Testis (tissue), 3 donors: ENCODE data around the gene MPHOSPH9. TPM values are rescaled to one million over a fixed set of nuclear protein-coding genes. Genes with fewer than 3 reads are reported as not detected.

Experiments used
- DNase-seq: peaks from one replicate; pipeline ENCODE4 v3.0.0-alpha.2; 2019
- H3K27ac ChIP-seq, 2 donors: fragments of 200-600 bp; sonication (generic); one replicate each; pipeline ENCODE4 v1.5.1; 2019
- H3K27me3 ChIP-seq: fragments of 200-600 bp; sonication (generic); one replicate; pipeline ENCODE4 v1.5.1; 2019
- H3K36me3 ChIP-seq: fragments of 200-600 bp; sonication (generic); one replicate; pipeline ENCODE4 v1.5.1; 2017; ENCODE audit warnings: low read depth; ENCODE audit errors: missing control alignments
- H3K4me1 ChIP-seq: fragments of 200-600 bp; sonication (generic); one replicate; pipeline ENCODE4 v1.5.1; 2019
- H3K4me3 ChIP-seq, 2 donors: fragments of 200-600 bp; sonication (generic); one replicate each; pipeline ENCODE4 v1.5.1; 2017 to 2019
- H3K9me3 ChIP-seq: fragments of 200-600 bp; sonication (generic); one replicate; pipeline ENCODE4 v1.5.1; 2017
- CTCF ChIP-seq, 3 experiments: fragments of 450-650 bp in 2 of 3; fragments of 200-600 bp in 1 of 3; sonication (generic) in 1 of 3; IDR thresholded peaks; one replicate each; pipeline ENCODE4 v1.5.1; 2016 to 2019; ENCODE audit warnings: antibody characterized with exemption in 3 of 3, mild to moderate bottlenecking in 2 of 3, moderate library complexity in 1 of 3
- POLR2A ChIP-seq: fragments of 450-650 bp; IDR thresholded peaks from one replicate; pipeline ENCODE4 v1.6.1; 2017; ENCODE audit warnings: antibody characterized with exemption, mild to moderate bottlenecking, moderate library complexity
- WGBS, 2 donors: methylation state at CpG; one replicate each; pipeline ENCODE4 v1.1.5; 2018; 5-methylcytosine and 5-hydroxymethylcytosine counted together
- intact Hi-C: fragments of 100-400 bp; cut with DNase I; formaldehyde crosslinking; loops from one replicate; pipeline ENCODE4 v1.15.1; 2023; ENCODE audit warnings: low total_unique reads
- polyA plus RNA-seq: library from polyadenylated mRNA; stranded (reverse); fragments of 350-450 nt; fragmentation: Illumina TruSeq; extraction: RNeasy Lipid Tissue Mini Kit (QIAGEN cat#74804); gene quantifications from one replicate; pipeline ENCODE4 v1.2.3, GENCODE V29; 2014; ENCODE audit warnings: low read depth, low replicate concordance; ENCODE audit not compliant: insufficient read depth
- total RNA-seq, 2 donors: library from RNA; depleted of rRNA; stranded (reverse); fragments of >200 nt; gene quantifications; one replicate each; pipeline ENCODE4 v1.2.3, GENCODE V29; 2016

Gene MPHOSPH9
- total and polyA plus RNA-seq, 3 donors from 2014 or later, result 28.8 to 81.1 (median 60.3) TPM

DNA sequence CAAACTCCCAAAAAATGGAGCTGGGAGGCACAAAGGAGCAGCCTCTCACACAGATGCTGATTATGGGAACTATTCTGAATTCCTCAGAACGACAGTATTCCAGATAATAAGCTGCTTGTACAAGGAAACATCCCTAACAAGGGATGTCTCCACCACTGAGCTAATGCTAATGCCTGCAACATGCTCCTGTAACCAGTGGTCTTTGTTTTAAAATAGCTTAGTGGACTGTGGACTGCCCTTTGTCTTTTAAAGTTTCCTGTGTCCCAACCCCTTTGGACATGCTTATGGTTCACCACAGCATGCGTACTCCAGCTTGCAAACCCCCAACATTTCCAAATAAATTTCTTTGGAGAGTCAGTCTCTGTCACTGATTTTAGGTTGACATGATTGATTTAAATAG is 65.6 kb downstream of the MPHOSPH9 start:
- DNase-seq, result no peak
- Histone ChIP-seq H3K36me3 (no peaks in the 10 kb centered on the region), H3K27me3 (no peaks in the 10 kb centered on the region), H3K27ac (no peak overlapping the region), H3K4me1 (no peaks in the 10 kb centered on the region), H3K9me3 (no peaks in the 10 kb centered on the region), H3K4me3 (no peak overlapping the region)
- intact Hi-C loops, result no loop called here
- 47 to 50% methylated on average over 2 of the region's 2 CpGs for WGBS, 2 donors
- TF ChIP-seq CTCF (IDR thresholded peaks at IDR 0.05) (no peak), POLR2A (no peak)

GRCh38 chr12:123165537-123165936 is 67.4 kb downstream of the MPHOSPH9 start:
- 93 to 97% methylated on average over 4 of the region's 4 CpGs for WGBS, 2 donors
- H3K9me3 ChIP-seq, result no peaks in the 10 kb centered on the region
- TF ChIP-seq CTCF (IDR thresholded peaks at IDR 0.05), result no peak
- TF ChIP-seq POLR2A, result no peak
- no peaks in the 10 kb centered on the region for H3K36me3 ChIP-seq
- H3K27me3 ChIP-seq, result no peaks in the 10 kb centered on the region
- intact Hi-C loops, result no loop called here
- DNase-seq, result no peak
- H3K4me1 ChIP-seq, result no peaks in the 10 kb centered on the region
- no peak overlapping the region for H3K27ac ChIP-seq
- no peak overlapping the region for H3K4me3 ChIP-seq

DNA sequence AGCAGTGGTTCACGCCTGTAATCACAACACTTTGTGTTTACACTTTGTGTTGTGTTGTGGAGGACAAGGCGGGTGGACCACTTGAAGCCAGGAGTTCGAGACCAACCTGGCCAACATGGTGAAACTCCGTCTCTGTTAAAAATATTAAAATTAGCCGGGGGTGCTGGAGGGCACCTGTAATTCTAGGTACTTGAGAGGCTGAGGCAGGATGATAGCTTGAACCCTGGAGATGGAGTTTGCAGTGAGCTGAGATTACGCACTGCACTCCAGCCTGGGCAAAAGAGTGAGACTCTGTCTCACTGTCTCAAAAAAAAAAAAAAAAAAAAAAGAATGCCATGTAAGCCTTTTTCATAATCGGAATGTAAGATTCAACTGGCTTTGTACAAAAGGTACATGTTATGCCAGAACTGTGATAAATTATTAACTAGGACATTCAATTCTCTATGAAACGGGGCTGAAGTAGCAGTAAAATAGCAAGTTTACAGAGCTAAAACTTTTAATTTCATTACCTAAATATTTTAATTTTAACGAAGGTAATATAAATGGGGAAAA is 68.2 kb downstream of the MPHOSPH9 start:
- 81 to 86% methylated on average over 9 of the region's 9 CpGs for WGBS, 2 donors
- Histone ChIP-seq H3K4me3 (no peak overlapping the region), H3K4me1 (no peaks in the 10 kb centered on the region), H3K27ac (no peak overlapping the region), H3K36me3 (no peaks in the 10 kb centered on the region), H3K27me3 (no peaks in the 10 kb centered on the region), H3K9me3 (no peaks in the 10 kb centered on the region)
- intact Hi-C loops, result no loop called here
- TF ChIP-seq CTCF (IDR thresholded peaks at IDR 0.05) (no peak), POLR2A (no peak)
- no peak for DNase-seq

GRCh38 chr12:123164222-123164621 is 68.7 kb downstream of the MPHOSPH9 start:
- Histone ChIP-seq H3K4me1 (no peaks in the 10 kb centered on the region), H3K27me3 (no peaks in the 10 kb centered on the region), H3K4me3 (no peak overlapping the region), H3K36me3 (no peaks in the 10 kb centered on the region), H3K9me3 (no peaks in the 10 kb centered on the region), H3K27ac (no peak overlapping the region)
- no peak for DNase-seq
- 94 to 98% methylated on average over 3 of the region's 3 CpGs for WGBS, 2 donors
- TF ChIP-seq CTCF (IDR thresholded peaks at IDR 0.05), result no peak
- no peak for TF ChIP-seq POLR2A
- intact Hi-C loops, result no loop called here

DNA sequence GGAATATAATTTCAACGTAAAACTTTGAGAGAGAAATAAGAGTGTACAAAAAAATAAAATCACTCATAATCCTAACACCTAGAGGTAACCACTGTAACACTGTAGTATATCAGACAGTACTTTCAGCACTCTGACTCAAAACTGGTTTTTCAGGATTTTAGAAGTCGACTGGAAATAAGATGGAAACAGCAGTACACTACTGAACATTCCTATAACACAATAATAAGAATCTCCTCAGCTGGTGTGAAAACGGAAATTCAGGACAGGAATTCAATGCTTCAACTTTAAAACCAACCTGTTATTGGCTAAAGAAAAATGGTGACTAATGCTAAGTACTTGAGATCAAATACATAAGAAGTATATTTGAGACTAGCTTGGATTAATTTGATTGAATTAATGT is 69.7 kb downstream of the MPHOSPH9 start:
- Histone ChIP-seq H3K36me3 (no peaks in the 10 kb centered on the region), H3K27me3 (no peaks in the 10 kb centered on the region), H3K9me3 (no peaks in the 10 kb centered on the region), H3K4me1 (no peaks in the 10 kb centered on the region), H3K4me3 (no peak overlapping the region), H3K27ac (no peak overlapping the region)
- DNase-seq, result no peak
- intact Hi-C loops, result no loop called here
- 90 to 94% methylated on average over 3 of the region's 3 CpGs for WGBS, 2 donors
- no peak for TF ChIP-seq CTCF (IDR thresholded peaks at IDR 0.05)
- no peak for TF ChIP-seq POLR2A
